HUDEP-2 (cell line): Measurements from ENCODE around the gene ALOXE3.
"Not testable (repeated sequence)": the region's sequence is repeated elsewhere in the genome, so short reads cannot be mapped to it uniquely, and the experiment has no call there.

Experiments used
- DNase-seq, 76 experiments: peaks; one replicate each; lab custom pipeline; 2025; ENCODE audit not compliant: unreplicated experiment in 76 of 76; lab: John Stamatoyannopoulos, UW

ALOXE3 gene

DNA sequence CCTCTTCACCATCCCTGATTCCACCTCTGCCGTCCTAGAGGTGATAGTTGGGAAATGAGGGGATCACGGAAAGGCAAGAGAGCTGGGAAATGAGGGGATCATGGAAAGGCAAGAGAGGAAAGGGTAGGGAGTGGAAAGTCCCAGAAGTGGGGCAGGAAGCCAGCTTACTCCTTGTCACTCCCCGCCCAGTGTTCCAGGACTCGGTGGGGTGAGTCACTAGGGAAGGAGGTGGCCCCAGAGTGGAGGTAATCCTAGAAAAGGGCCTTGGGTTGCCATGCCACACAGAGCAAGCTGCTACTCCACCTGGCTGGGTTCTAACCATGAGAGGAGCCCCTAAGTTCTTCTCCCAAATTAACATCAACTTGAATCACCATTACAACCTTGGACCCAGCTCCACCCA, 14.8 kb downstream of the ALOXE3 start:
- no peak for DNase-seq

DNA sequence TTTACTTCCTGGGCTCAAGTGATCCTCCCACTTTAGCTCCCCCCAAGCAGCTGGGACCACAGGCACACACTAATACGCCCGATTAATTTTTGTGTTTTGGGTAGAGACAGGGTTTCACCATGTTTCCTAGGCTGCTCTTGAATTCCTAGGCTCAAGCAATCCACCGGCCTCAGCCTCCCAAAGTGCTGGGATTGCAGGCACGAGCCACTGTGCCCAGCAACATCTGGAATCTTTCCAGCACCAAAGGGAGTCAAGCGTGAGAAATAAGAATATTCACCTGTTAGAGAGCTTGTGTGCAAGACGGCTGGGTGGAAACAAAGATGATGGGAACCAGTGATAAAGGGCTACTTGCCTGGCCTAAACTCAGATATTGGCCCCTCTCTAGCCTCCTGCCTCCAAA, 16.6 kb downstream of the ALOXE3 start:
- no peak for DNase-seq

DNA sequence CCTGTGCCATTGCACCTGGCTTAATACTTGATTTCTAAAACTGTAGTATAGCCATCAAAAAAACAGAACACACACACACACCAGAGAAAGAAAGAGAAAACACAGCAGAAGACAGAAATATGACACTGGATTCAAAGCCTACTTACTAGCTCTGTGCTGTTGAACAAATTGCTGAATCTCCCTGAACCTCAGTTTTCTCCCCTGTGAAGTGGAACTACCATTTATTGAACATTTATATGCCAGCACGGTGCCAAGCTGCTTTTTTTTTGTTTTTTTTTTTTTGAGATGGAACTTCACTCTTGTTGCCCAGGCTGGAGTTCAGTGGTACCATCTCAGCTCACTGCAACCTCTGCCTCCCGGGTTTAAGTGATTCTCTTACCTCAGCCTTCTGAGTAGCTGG, 17.6 kb downstream of the ALOXE3 start:
- no peak for DNase-seq

DNA sequence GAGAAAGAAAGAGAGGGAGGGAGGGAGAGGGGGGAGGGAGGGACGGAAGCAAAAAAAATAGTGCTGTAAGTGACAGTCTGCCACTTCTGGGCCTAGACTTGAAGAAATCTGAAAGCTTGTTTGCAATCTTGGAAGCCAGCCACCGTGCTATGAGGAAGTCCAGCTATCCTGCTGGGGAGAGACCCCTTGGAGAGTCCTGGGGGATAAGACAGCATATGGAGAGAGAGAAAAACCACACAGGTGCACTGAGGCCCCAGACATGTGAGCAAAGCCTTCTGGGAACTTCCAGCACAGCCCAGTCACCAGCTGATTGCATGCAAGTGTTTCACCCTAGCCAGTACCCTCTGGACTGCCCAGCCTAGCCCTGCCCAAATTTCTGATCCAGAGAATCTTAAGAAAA, 18.2 kb downstream of the ALOXE3 start:
- DNase-seq: no peak

DNA sequence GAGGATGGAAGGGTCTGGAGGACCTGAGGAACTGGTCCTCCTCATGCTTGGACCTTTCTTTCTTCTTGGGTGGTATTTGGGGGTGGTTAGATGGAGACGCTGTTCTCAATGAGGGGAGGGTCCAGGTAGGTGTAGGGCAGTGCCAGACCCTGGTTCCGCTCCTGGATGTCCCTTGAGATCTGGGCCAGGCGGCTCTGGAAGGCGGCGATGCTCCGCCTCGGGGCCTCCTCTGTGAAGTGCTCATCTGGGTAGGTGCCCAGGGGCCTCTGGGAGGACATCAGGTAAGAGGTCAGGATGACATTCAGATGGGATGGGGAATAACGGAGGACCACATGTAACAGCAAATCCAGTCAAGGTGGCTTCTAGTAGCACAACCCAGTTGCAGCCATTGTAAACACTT, 21.8 kb downstream of the ALOXE3 start:
- DNase-seq: no peak

DNA sequence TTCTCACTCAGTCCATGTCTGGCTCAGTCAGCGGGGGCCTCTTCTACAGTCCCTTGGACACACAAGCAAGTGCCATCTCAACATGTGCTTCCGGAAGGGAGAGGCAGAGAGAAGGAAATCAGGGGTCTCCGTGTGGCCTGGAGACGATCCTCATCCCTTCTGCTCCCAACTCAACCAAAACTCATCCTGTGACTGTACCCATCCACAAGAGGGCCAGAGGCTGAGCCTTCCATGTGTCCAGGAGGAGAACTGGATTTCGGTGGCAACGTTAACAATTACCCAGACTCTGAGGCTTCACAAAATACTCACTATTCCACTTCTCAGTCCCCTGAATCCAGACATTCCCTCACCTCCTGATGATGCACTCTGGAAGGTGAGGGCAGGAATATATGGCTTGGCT, 23.0 kb downstream of the ALOXE3 start:
- no peak for DNase-seq

DNA sequence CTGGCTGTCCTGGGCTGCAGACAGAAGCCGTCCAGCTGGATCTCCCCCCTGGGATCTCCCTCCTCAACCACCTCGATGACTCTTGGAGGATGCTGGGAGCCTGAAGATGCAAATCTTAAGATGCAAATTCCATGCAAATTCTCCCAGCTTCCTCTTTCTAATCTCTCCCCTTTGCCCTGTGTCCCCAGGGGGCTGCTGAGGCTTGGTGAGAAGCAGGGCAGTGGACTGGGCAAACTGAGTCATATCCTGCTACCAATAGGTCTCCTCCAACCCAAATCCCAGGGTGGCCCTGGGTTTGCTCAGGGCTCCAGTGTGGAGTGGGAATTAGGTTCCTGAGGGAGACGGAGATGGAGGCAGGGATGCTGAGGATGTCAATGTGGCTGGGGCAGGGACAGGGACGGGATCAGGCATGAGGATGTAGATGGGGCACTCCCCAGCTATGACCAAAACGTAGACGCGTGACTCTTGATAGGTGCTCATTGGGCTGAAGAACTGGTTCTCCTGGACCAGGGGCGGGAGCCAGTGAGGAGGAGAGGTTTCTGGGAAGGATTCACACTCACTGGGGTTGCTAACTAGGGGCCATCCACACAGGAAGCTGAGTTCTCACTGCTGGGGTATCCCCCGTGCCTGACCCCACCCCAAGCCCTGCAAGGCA, 27.2 kb downstream of the ALOXE3 start:
- DNase-seq: no peak

DNA sequence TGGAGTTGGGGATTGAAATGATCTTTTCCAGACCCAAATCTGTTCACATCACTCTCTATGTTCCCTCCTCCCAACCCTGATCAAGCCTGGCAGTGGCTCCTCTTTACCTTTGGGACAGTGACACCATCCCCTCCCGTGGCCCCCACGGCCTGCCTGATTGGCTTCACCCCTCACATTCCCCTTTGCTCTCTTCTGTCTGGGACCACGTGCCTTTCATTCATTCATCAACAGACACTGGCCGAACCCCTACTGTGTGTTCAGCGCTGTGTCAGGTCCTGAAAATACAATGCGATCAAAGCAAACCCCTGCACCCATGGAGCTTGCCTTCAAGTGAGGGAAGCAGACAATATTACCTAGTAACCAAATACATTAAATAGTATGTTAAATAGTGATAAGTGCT, 28.6 kb downstream of the ALOXE3 start:
- DNase-seq: no peak

DNA sequence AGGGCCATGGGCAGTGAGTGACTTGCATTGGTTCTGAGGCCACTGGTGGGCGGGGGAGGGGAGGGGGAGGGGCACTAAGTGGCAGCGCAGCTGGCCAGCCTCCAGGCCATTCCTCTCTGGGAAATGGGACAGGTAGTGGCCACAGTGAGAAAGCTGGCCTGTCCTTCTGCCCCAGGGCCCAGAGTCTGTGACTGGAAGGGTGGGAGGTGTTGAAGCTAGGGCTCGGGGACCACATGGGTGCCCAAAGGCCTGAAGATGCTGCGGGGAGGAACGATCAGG, 30.4 kb downstream of the ALOXE3 start:
- DNase-seq: no peak

DNA sequence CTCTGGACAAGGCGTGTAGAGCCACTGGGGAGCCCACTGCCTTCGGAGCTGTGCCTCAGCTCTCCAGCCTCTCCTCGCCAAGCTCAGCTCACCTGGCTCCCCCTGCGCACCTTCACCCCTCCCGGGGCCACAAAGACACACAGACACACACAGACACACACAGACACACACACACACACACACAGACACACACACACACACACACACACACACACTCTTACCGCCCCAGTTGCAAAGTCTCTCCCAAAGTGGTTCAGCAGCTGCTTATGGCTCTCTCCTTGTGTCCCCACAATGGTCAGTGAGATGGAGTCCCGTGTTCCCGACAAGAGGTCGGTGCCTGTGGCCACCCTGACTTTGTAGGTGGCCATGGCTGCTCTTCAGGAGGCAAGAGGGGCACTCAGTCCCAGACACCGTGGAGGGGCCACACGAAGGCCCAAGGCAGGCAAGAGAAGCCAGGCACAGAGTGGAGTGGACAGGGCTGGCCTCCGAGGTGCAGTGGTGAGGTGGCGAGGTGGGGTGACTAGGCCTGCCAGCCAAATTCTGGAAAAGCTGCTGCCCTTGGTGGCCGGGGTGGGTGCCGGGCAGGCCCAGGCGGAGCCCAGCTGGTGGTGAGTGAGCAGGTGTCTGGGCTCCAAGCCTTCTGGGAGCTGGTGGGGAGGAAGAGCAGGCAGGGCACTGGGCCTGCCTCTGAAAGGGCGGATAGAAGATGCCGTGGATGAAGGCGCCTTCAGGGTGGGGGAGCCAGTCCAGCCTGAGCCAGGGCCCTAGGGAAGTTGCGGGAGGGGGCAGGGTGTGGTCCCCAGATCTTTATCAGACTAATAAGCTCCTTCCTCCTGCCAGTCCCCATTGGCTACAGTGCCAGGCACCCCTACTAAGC, 31.0 kb downstream of the ALOXE3 start, which contains the start of gene ALOX12B:
Gene ALOX12B (minus strand): TSS at position 642 of the 877 bp plus-strand sequence. CDS start 274 bp downstream, at position 368.
- peak in 6 of 76 experiments; percentile 9 to 27 (median 20) for DNase-seq

DNA sequence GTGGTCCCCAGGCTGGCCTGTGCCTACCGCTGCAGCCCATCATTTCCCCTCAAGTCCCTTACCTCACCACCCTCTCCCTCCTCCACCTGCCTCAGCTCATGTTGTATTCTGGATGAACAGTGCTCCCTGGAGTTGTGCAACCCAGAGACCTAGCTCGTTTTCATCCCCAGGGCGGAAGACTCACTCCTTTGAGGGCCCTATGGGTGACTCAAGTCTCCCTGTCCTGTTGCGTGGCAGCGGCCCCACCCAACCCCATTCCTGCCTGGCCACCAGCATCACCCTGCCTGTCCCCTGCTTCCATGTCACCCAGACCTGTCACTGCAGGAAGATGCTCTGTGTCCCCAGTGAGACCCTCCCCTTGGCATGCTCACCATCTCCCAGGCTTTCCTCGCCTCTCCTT, 34.1 kb downstream of the ALOXE3 start:
- DNase-seq: no peak

DNA sequence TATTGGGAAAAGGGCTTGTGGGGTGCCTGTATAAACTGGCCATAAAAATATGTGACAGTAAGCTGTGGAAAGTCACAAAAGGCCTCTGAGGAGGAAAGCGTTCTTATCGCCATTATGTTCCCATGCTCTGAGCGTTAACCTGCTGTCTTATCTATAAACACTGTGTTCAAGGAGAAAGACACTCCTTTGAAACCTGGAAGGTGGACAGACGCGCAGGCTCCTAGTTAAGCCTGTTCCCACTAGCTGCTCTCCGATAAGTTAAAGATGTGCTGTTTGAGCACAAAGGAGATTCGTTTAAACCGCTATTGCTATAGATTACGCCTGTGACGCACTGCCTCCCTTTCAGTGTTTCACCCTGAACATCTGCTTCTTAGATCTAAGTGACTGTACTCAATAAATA, 36.0 kb downstream of the ALOXE3 start:
- DNase-seq: no peak

DNA sequence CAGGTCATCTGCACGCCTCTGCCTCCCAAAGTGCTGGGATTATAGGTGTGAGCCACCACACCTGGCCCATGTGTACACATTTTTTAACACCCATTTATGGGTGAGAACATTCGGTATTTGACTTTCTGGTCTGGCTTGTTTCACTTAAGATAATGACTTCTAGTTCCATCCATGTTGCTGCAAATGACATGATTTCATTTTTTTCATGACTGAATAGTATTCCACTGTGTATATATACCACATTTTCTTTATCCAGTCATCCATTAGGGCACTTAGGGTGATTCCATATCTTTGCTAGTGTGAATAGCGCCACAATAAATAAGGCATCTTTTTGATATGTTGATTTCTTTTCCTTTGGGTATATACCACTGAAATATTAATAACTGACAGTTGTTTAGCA, 36.4 kb downstream of the ALOXE3 start:
- no peak for DNase-seq

DNA sequence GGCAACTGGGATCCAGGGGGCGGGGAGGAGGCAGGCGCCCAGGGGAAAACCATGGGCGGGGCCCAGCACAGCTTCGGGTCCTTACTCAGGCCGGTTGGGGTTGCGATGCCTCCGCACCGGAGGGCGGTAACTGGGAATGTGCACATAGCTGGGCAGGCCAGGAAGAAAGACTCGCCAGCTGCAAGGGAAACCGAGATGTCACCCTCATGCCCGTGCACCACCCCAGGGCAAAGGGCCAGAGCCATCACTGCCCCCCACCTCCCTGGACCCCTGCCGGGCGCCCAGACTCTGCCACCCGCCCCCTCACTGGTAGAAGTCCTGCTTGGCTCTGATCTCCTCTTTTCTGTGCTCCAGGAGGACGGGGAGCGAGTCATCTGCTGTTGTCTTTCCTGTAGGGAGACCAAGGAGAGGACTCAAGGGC, 37.5 kb downstream of the ALOXE3 start:
- no peak for DNase-seq

DNA sequence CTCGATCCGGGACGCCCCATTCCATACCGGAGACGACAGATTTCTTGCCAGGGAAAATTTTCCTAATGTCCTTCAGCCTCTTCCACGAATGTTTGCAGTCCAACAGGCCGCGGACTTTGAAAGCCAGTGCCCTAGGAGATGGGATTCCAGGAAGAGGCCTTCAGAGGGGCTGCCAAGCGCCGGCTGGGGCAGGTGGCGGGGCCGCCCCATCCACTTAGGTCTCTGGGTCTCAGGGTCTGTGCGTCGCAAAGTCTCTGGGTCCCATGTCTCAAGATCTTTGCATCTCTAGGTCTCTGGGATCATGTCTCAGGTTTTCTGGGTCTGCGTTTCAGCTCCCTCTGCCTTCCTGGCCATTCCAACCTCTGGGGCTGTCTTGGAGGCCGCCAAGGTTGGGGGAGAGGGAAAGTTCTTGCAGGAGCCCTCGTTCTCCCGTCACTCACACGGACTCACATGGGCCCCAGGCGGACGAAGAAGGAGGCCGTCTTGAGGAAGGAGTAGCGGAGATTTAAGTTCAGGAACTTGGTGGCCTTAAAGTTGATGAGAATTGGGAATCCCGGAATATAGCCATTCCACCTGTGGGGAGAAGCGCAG, 38.0 kb downstream of the ALOXE3 start:
- no peak for DNase-seq

DNA sequence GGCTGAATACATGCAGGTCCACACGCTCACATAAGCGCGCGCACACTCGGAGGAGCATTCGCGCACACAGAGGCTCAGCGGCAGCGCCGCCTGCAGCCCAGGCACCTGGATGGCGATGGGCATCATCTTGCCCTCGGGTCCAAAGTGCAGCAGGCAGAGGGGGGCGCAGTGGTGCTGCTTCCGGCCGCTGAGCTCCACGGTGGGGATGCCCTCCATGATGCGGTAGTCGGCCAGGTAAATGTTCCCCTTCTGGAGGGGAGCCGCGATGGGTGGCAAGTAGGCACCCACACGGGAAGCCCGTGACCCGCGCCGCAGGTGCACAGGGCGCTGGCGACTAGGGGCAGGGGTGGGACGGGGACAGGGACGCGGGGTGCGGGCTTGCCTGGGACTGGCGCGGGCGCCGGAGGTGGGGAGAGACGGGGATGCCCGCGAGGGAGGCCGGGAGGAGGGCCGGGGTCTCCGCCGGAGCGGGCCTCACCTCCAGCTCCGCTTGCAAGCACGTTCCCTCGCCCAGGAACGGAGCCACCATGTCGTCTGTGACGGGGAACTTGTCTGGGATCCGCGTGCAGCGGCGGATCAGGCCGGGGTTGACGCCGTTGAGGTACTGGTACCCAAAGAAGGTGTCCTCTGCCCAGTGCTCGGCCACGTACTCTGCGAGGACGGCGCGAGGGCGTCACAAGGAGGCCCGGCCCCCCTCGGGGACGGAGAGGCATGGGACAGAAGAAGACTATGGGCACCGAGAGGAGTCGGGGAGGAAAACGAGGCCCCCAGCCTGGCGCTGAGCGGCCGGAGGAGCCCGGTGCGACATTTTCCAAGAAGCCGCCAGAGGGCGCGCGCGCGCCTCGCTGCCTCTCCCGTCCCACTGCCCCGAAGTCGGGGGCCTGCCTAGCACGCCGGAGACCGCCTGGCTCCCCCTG, 38.8 kb downstream of the ALOXE3 start:
- DNase-seq: peak in 64 of 76 experiments; percentile 32 to 93 (median 64)

DNA sequence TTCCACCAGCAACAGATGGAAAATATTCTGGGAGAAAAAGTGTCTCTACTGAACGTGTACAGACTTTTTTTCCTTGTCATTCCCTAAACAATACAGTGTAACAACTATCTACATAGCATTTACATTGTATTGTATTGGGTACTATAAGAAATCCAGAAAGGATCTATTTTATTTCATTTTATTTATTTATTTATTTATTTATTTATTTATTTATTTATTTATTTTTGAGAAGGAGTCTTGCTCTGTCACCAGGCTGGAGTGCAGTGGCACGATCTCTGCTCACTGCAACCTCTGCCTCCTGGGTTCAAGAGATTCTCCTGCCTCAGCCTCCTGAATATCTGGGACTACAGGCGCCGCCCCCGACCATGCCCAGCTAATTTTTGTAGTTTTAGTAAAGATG, 40.4 kb downstream of the ALOXE3 start:
- DNase-seq: not testable (repeated sequence)

DNA sequence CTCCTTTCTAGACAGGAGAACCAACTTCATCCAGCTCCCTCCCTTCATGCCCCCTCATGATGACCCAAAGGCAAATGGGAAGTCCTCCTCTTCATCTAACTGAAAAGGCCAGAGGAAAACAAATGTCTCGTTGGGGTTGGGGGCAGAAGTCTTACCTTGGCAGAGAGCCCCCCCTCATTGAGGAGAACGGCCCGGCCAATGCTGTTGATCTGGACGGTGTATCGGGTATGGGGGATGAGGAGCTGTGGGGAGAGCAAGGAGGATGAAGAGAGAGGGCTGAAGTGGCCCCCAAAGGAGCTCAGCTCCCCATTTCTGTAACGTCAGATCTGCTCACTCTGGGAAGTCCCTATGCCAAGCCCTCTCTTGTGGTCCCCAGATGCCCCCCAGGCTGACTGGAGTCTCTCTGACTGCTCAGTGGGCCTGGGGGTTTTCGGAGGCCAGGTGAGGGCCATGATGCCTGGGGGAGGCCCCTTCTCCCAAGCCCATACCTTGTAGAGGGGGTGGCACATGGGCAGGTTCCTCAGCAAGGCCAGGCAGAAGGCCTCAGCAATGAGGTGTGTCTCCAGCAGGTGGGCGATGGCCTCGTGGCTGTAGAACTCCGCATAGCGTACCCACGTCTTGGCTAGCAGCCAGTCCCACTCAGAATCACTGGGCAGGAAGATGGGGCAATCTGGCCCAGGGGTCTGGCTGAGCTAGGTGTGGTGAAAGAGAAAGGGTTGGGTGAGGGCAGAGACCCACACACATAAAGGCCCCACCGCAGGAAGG, 41.6 kb downstream of the ALOXE3 start:
- no peak for DNase-seq

DNA sequence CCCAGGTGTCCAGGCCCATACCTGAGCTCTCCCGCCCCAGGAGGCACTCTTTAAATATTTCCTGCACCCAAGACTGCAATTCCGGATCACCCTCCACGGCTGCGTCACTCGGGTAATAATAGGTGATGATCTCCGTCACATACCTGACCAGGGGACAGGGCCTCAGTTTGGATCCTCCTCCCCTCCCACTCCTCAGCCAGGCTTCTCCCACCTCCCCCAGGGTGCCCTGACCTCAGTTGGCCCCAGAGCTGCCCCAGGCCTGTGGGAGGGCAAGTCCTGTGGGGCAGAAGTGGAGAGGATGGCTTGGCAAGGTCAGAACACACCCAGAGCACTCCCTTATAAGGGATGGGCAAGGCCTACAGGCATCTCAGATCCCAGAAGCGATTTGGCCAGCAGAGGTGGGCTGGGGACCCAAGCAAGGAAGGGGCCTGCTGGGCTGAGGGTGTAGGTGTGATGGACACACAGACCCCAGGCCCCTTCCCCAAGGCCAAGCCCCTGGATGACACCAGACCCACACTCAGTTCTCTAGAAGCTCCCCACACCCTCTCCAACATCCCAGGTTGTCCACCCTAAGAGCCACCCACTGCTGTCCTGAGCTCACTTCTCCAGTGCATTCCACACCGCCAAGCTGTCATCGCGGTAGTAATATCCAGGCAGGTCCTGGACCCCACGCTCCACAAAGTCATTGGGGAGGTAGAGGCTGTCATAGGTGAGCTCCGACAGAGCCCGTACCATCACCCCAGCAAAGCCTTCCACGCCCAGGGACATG, 42.6 kb downstream of the ALOXE3 start:
- DNase-seq: no peak
